ENCODE results near the gene EFCAB12. TPM values are rescaled to one million over a fixed set of nuclear protein-coding genes. Genes with fewer than 3 reads are reported as not detected.
"Not testable (repeated sequence)": the region's sequence is repeated elsewhere in the genome, so short reads cannot be mapped to it uniquely, and the experiment has no call there.

Gene EFCAB12
- total RNA-seq, 3 donors from 2014 or later: 0.21 to 0.65 (median 0.33) TPM

DNA sequence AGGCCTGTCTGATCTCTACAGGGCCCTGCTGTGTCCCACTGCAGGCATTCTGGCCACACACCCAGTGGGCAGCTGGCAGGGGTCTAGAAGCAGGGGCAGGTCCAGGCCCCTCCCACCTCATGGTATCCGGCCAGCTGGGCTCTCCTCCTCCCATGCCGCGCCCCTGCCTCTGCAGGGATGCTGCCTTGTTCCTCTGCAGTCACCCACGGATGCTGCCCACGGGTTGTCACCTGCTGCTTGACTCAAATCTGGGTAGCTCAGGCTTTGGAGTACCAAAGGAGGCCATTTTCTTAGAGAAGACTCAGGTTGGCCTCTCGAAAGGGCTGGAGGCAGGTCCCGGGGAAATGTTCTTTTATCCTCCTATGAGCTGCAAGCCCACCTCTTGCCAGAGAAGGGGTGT lies 25.0 kb downstream of the EFCAB12 start:
- DNase-seq: no peak
- H3K9me3 Mint-ChIP-seq: no peaks in the 10 kb centered on the region
- no peaks in the 10 kb centered on the region for H3K27me3 Mint-ChIP-seq (ENCODE audit: low read depth)
- ATAC-seq: no peak
- H3K4me3 Mint-ChIP-seq: no peak overlapping the region
- peaks cover 2% of the 10 kb centered on the region for H3K36me3 Mint-ChIP-seq (ENCODE audit: insufficient read depth)
- H3K4me1 Mint-ChIP-seq (ENCODE audit: low read depth): peaks cover 5% of the 10 kb centered on the region

DNA sequence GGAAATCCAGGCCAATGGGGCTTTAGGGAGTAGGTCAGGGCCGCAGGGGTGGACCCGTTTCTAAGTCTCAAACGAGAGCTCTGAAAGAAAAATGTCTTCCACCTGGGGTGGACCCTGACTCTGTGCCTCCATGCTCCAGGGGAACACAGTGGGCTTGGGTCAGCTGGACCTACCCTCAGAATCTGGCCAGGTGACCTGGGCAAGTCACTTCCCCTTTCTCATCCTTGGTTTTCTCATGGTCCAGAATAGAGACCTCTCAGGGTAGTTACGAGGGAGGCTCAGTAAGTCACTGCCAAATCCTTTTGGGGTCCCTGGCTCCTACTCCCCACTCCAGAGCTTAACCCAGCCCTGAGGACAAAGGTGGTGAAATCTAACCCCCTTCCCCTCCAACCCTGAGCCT lies 25.8 kb downstream of the EFCAB12 start:
- Mint-ChIP-seq H3K4me3 (no peak overlapping the region), H3K4me1 (ENCODE audit: low read depth) (peaks cover 13% of the 10 kb centered on the region), H3K9me3 (no peaks in the 10 kb centered on the region), H3K27me3 (ENCODE audit: low read depth) (no peaks in the 10 kb centered on the region), H3K36me3 (ENCODE audit: insufficient read depth) (peaks cover 3% of the 10 kb centered on the region)
- DNase-seq: no peak
- no peak for ATAC-seq

DNA sequence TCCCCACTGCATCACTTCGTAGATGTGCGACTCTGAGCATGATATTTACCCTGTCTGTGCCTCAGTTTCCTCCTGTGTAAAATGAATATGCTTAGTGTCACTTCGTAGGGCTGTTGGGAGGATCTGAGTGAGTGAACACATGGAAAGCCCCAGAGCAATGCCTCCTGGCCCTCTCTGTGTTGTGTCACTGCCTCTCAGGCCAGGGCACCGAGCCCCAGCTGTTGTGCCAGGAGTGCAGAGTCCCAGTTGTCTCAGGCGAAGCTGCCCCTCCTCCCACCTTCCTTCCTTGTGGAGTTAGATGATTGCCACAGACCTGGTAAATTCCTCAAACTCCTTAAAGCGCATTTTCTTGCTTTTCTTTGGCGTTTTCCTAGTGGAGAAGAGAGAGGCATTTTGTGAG lies 26.2 kb downstream of the EFCAB12 start:
- no peaks in the 10 kb centered on the region for H3K27me3 Mint-ChIP-seq (ENCODE audit: low read depth)
- DNase-seq (no peak), ATAC-seq (no peak)
- H3K9me3 Mint-ChIP-seq: no peaks in the 10 kb centered on the region
- peaks cover 17% of the 10 kb centered on the region for H3K4me1 Mint-ChIP-seq (ENCODE audit: low read depth)
- peaks cover 4% of the 10 kb centered on the region for H3K36me3 Mint-ChIP-seq (ENCODE audit: insufficient read depth)
- H3K4me3 Mint-ChIP-seq: no peak overlapping the region

DNA sequence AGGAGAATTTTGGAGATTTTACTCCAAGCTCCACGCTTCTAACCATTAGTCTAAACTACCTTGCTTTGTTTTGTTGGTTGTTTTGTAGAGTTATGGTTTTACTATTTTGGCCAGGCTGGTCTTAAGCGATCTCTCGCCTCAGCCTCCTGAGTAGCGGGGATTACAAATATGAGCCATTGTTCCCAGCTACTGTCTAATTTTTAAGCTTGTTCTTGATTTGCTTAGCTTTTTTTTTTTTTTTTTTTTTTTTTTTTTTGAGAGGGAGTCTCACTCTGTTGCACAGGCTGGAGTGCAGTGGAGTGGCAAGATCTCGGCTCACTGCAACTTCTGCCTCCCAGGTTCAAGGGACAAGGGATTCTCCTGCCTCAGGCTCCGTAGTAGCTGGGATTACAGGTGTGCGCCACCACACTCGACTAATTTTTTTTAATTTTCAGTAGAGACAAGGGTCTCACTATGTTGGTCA lies 28.5 kb downstream of the EFCAB12 start:
- DNase-seq (no peak), ATAC-seq (peak; percentile 7 to 22)
- Mint-ChIP-seq H3K4me3 (peak overlapping the region; percentile 97), H3K4me1 (ENCODE audit: low read depth) (peaks cover 26% of the 10 kb centered on the region), H3K9me3 (no peaks in the 10 kb centered on the region), H3K27me3 (ENCODE audit: low read depth) (no peaks in the 10 kb centered on the region), H3K36me3 (ENCODE audit: insufficient read depth) (peaks cover 13% of the 10 kb centered on the region)

DNA sequence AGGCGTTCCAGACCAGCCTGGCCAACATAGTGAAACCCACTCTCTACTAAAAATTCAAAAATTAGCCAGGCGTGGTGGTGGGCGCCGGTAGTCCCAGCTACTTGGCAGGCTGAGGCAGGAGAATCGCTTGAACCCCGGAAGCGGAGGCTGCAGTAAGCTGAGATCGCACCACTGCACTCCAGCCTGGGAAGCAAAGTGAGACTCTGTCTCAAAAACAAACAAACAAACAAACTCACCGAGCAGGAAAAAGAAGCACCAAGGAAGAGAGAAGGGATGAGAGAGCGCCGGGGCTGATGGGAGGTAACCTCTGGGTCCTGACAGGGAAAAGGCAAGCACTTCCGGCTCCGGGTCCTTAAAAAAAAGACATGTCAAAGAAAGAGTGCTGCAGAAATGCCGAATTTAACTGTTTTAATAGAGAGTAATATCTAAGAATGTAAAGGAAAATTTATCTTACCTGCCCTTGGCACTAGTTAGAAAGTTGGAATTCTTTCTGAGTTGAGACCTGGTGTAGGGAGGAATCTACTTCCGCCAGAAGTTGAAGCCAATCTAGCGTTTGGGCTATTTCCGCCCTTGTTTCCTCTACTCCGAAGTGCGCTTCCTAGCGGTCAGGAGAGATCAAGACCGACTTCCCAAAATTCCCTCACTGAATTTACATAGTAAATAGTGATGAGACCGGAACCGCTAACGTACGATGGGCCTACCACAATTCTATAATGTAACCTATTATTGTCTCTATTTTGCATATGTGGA lies 29.1 kb downstream of the EFCAB12 start:
- Mint-ChIP-seq H3K4me1 (ENCODE audit: low read depth) (peaks cover 26% of the 10 kb centered on the region), H3K27me3 (ENCODE audit: low read depth) (no peaks in the 10 kb centered on the region), H3K9me3 (no peaks in the 10 kb centered on the region), H3K36me3 (ENCODE audit: insufficient read depth) (peaks cover 18% of the 10 kb centered on the region), H3K4me3 (peak overlapping the region; percentile 97)
- DNase-seq (peak; percentile 66), ATAC-seq (peak; percentile 86 to 87)

DNA sequence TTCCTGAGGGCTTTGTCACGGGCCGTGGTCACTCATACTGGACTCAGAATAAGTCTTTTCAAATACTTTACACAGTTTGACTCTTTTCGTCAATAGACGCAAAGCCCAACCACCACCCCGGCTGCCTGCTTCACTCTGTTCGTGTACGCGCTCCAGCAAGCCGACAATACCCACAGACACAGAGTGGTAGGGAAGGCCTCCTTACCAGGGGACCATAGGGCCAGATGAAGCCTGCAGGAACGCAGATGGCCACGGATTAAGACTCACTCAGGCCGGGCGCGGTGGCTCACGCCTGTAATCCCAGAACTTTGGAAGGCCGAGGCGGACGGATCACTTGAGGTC lies 29.7 kb downstream of the EFCAB12 start:
- DNase-seq (no peak), ATAC-seq (peak; percentile 23 to 27)
- Mint-ChIP-seq H3K4me3 (peak overlapping the region; percentile 97), H3K27me3 (ENCODE audit: low read depth) (no peaks in the 10 kb centered on the region), H3K9me3 (no peaks in the 10 kb centered on the region), H3K36me3 (ENCODE audit: insufficient read depth) (peaks cover 20% of the 10 kb centered on the region), H3K4me1 (ENCODE audit: low read depth) (peaks cover 26% of the 10 kb centered on the region)

DNA sequence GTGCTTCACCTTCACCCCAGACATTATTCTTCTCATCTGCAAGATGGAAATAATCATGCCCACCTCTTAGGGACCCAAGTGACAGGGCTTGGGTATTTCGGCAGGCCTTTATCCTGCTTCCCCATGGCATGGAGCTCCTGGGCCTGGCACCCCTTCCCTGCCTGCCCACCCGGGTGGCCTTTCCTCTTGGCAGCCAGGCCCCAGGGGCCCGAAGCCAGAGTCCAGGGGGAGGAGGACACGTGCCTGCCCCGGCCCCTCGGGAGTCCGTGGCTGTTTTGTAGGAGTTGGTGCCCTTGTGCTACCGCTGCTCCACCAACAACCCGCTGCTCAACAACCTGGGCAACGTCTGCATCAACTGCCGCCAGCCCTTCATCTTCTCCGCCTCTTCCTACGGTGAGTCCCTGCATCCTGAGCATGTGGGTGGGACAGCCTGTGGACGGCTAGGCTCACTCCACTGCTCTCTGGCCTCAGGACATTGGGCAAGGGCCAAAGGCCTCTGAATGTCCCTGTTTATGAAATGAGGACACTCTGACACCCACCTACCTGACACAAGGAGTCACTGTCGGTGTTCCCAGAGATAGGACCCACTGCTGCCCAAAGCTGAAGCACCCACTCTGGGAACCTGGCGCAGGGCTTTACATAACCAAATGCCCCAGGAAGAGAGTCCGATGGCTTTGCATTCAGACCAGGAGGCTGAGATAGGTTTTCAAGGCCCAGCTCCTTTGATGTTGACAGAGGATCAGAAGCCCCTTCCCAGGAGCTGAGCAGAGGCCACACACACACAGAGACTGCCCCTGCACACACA lies 34.5 kb downstream of the EFCAB12 start:
- not testable (repeated sequence) for H3K27me3 Mint-ChIP-seq (ENCODE audit: low read depth); ATAC-seq; DNase-seq; H3K4me3 Mint-ChIP-seq; H3K9me3 Mint-ChIP-seq
- peaks cover 39% of the 10 kb centered on the region for H3K36me3 Mint-ChIP-seq (ENCODE audit: insufficient read depth)
- peaks cover 24% of the 10 kb centered on the region for H3K4me1 Mint-ChIP-seq (ENCODE audit: low read depth)

DNA sequence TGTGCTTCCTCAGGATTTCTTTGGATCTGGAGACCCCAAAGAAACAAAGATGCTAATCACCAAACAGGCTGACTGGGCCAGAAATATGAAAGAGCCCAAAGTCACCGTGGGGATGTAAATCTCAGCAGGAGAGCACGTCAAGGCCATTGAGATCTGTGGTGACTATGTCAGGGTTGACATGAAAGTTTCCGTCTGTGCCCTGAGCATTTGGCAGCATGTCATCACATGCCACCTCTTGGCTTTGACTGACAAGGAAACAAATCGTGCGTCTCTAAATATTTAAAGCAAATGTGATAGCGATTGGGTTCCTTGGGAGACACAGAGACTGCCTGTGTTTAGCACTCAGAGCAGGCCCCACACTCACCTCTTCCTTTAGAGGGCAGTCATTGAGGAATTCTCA lies 35.2 kb downstream of the EFCAB12 start:
- no peak overlapping the region for H3K4me3 Mint-ChIP-seq
- peaks cover 37% of the 10 kb centered on the region for H3K36me3 Mint-ChIP-seq (ENCODE audit: insufficient read depth)

DNA sequence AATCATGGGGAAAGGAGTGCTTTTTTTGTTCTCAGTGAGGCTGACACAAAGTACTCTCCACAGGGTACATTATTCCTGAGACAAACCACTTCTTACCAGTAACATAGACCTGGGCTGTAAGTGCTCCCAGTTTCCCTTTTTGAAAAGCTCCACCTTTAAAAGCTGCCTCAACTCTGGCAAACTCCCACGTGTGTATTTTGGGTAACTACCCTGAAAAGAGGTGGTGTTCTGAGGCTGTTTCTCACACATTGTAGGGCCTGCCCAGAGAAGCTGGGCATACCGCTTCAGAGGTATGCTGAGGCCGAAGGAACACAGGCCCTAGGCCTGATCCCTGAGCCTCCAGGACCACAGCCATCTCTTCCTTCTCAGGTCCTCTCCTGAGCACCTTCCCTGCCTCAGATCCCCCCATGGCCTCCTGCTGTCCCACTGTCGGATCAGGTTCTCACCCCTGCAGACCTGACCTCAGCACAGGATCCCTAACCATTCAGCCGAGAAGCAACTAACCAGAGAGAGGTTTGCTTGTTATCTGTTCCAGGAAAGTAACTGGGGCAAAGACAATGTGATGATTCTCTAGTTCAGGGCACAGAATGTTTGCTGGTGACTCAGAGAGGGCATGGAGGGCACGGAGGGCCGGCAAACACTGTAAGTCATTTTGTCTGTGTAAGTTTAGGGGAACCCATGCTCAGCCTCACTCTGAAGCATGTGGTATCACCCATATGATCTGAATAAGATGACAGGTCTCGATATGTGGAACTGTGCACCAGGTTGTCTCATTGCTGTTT lies 36.1 kb downstream of the EFCAB12 start:
- not testable (repeated sequence) for H3K27me3 Mint-ChIP-seq (ENCODE audit: low read depth); H3K4me3 Mint-ChIP-seq; ATAC-seq; DNase-seq; H3K9me3 Mint-ChIP-seq
- H3K4me1 Mint-ChIP-seq (ENCODE audit: low read depth): peaks cover 10% of the 10 kb centered on the region
- H3K36me3 Mint-ChIP-seq (ENCODE audit: insufficient read depth): peaks cover 45% of the 10 kb centered on the region

More for the DNA sequence above, 35.2 kb downstream of the EFCAB12 start:
- H3K4me1 Mint-ChIP-seq (ENCODE audit: low read depth): peaks cover 20% of the 10 kb centered on the region
- H3K27me3 Mint-ChIP-seq (ENCODE audit: low read depth): no peaks in the 10 kb centered on the region
- no peaks in the 10 kb centered on the region for H3K9me3 Mint-ChIP-seq
- DNase-seq (no peak), ATAC-seq (no peak)

DNA sequence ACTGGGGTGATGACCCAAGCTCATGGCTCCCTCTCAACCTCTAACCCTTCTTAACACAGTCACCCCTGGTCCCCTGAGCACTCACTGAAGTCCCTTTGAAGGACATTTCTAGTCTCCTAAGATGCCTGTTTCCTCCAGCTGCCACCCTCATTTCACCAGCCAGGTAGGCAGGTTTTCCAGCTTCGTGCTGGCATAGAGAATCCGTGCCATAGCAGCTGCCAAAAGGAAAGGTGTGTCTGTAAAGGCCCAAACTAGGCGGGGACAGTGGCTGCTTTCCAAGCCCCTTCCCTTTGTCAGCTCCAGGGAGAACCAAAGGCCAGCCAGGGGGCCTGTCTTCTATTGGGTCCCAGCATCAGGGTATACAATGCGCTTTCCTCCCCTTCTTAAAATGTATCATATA lies 36.9 kb downstream of the EFCAB12 start:
- not testable (repeated sequence) for H3K27me3 Mint-ChIP-seq (ENCODE audit: low read depth); H3K9me3 Mint-ChIP-seq; H3K4me3 Mint-ChIP-seq; ATAC-seq; DNase-seq; H3K4me1 Mint-ChIP-seq (ENCODE audit: low read depth)
- peaks cover 46% of the 10 kb centered on the region for H3K36me3 Mint-ChIP-seq (ENCODE audit: insufficient read depth)

DNA sequence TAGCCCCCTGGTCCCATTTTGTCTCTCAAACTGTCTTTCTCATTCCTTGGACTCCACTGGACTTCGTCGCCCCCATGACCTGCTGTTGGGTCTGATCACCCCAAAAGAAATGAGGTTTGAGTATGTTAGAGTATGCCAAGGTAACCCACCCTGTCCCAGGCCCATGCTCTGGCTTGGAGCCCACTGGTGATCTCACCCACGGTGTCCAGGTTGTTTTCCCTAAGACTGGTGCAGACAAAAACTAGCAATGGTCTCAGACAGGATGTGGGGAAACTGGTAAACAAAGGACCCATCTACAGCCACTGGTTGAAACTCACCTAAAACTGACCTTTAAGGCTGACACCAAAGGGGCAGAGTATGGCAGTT lies 38.9 kb downstream of the EFCAB12 start:
- Mint-ChIP-seq H3K27me3 (ENCODE audit: low read depth) (no peaks in the 10 kb centered on the region), H3K4me3 (no peak overlapping the region), H3K36me3 (ENCODE audit: insufficient read depth) (peaks cover 41% of the 10 kb centered on the region), H3K9me3 (no peaks in the 10 kb centered on the region), H3K4me1 (ENCODE audit: low read depth) (no peaks in the 10 kb centered on the region)
- DNase-seq (no peak), ATAC-seq (no peak)

DNA sequence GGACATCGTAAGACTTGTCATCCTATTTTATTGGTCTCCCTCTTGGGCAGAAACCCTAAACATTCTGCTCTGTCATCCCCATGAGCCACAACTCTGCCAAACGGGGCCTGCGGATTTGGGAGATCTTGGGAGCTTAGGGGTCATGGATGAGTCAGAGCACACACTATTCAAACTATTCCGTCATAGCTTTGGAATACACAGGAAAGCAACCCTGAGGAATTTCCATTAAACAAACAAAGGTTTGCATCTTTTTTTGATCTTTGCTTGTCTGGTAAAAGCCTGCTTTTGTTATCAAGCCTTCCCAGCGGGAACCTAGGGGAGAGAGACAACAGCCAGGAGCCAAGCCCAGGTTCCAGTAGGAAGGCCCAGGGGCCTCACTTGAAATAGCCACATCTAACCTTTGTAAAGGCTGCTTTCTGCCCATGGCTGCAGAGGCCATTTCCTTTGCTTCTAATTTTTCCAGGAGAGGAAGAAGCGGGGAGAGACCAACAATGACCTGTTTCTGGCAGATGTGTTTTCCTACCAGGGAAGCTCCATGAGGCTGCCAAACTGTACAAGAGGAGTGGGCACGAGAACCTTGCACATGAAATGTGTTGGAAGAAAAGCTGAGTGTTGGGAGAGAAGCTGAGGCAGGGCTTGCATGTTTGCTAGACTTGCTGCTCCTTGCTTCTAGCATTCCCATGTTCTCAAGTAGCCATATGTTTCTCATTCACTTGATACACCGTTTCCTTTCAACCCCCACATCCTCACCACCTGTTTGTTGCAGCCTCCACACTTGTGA lies 39.5 kb downstream of the EFCAB12 start:
- peaks cover 38% of the 10 kb centered on the region for H3K36me3 Mint-ChIP-seq (ENCODE audit: insufficient read depth)
- not testable (repeated sequence) for H3K27me3 Mint-ChIP-seq (ENCODE audit: low read depth); ATAC-seq; H3K9me3 Mint-ChIP-seq; H3K4me1 Mint-ChIP-seq (ENCODE audit: low read depth); H3K4me3 Mint-ChIP-seq; DNase-seq

DNA sequence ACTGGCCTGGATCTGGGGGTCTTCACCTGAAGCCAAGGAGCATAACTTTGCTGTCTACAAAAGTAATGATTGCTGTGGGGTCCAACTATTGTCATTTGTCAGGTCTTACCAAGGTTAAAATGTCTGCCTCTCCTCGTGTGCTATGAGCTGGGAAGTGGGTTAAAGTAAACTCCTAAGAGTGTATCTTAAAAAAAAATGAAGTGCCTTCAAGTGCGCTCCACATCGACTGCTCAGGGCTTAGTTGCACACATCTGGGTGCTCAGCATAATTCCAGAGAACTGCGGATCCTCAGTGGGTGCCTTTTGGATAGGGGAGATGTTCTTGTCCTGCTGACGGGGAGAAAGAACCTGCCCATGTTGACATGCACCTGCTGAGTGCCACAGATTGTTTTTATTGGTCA lies 40.9 kb downstream of the EFCAB12 start:
- peaks cover 37% of the 10 kb centered on the region for H3K36me3 Mint-ChIP-seq (ENCODE audit: insufficient read depth)
- ATAC-seq (no peak), DNase-seq (no peak)
- no peak overlapping the region for H3K4me3 Mint-ChIP-seq
- no peaks in the 10 kb centered on the region for H3K4me1 Mint-ChIP-seq (ENCODE audit: low read depth)
- no peaks in the 10 kb centered on the region for H3K9me3 Mint-ChIP-seq
- no peaks in the 10 kb centered on the region for H3K27me3 Mint-ChIP-seq (ENCODE audit: low read depth)

DNA sequence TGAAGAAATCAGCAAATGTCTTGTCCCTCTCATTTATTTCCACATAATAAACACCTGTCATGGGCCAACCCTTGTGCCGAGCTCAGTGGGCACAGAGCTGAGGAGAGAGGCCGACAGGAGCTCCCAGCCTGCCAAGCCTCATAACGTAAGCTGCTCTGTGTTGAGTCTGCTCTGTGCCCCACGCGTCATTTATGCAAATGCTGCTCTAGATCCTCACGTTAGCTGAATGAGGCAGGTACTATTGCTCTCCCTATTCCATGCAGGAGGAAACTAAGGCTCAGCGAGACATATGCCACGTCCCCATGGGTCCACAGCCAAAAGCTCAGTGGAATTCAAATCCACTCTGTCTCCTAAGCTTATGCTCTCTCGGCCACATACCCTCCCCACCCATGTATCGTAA lies 41.5 kb downstream of the EFCAB12 start:
- no peaks in the 10 kb centered on the region for H3K27me3 Mint-ChIP-seq (ENCODE audit: low read depth)
- DNase-seq (no peak), ATAC-seq (no peak)
- no peak overlapping the region for H3K4me3 Mint-ChIP-seq
- no peaks in the 10 kb centered on the region for H3K4me1 Mint-ChIP-seq (ENCODE audit: low read depth)
- H3K36me3 Mint-ChIP-seq (ENCODE audit: insufficient read depth): peaks cover 34% of the 10 kb centered on the region
- no peaks in the 10 kb centered on the region for H3K9me3 Mint-ChIP-seq
